ENCODE measurements around the gene WDFY3. TPM values are rescaled to one million over a fixed set of nuclear protein-coding genes. Genes with fewer than 3 reads are reported as not detected.

WDFY3 gene
- total RNA-seq, 1 donor from 2014 or later, result 55.8 TPM

DNA sequence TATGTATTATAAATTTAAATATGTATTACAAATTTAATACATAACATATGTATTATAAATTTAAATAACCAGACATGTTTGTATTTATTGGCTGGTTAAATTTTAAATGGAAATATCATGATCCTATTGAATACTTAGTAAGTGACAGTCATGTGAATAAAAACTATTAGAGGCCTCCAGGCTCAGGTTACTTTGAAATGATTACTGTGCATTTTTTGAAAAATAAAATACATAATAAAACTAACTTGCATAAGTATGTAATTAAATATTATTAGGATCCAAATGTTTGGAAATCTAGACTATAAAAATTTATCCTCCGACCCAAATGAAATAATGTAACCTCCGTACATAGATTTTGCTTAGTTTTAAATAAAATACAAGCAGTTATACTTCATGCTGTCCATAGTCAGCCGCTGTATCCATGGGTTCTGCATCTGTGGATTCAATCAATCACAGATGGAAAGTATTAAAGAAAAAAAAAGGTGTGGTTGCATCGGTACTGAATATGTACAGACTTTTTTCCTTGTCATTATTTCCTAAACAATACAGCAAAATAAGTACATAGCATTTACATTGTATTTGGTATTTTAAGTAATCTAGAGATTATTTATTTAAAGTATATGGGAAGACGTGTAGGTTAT is 140.7 kb downstream of the WDFY3 start:
- peaks cover 6% of the 10 kb centered on the region for H3K36me3 Mint-ChIP-seq
- Histone ChIP-seq H3K36me3 (peaks cover 8% of the 10 kb centered on the region), H3K4me2 (no peak overlapping the region), H4K20me1 (ENCODE audit: low read depth) (no peaks in the 10 kb centered on the region), H3K27me3 (no peaks in the 10 kb centered on the region), H3F3A (ENCODE audit: low read depth) (no peaks in the 10 kb centered on the region), H3K4me3 (no peak overlapping the region), H3K27ac (no peak overlapping the region), H3K9me3 (ENCODE audit: low read depth) (no peaks in the 10 kb centered on the region), H3K79me2 (ENCODE audit: low read depth) (no peaks in the 10 kb centered on the region), H3K9ac (no peak overlapping the region), H2AFZ (replicated peaks) (no peak overlapping the region), H3K4me1 (no peaks in the 10 kb centered on the region)
- DNase-seq (ENCODE audit: low spot score), result no peak
- H3K4me3 Mint-ChIP-seq, result no peak overlapping the region
- no peak overlapping the region for H3K27ac Mint-ChIP-seq
- TF ChIP-seq, protein P1, sequence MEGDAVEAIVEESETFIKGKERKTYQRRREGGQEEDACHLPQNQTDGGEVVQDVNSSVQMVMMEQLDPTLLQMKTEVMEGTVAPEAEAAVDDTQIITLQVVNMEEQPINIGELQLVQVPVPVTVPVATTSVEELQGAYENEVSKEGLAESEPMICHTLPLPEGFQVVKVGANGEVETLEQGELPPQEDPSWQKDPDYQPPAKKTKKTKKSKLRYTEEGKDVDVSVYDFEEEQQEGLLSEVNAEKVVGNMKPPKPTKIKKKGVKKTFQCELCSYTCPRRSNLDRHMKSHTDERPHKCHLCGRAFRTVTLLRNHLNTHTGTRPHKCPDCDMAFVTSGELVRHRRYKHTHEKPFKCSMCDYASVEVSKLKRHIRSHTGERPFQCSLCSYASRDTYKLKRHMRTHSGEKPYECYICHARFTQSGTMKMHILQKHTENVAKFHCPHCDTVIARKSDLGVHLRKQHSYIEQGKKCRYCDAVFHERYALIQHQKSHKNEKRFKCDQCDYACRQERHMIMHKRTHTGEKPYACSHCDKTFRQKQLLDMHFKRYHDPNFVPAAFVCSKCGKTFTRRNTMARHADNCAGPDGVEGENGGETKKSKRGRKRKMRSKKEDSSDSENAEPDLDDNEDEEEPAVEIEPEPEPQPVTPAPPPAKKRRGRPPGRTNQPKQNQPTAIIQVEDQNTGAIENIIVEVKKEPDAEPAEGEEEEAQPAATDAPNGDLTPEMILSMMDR (IDR thresholded peaks at IDR 0.05), result no peak
- H3K9me3 Mint-ChIP-seq, result no peaks in the 10 kb centered on the region
- H3K27me3 Mint-ChIP-seq (ENCODE audit: insufficient read depth, low read depth), result no peaks in the 10 kb centered on the region
- H3K4me1 Mint-ChIP-seq, result no peaks in the 10 kb centered on the region

DNA sequence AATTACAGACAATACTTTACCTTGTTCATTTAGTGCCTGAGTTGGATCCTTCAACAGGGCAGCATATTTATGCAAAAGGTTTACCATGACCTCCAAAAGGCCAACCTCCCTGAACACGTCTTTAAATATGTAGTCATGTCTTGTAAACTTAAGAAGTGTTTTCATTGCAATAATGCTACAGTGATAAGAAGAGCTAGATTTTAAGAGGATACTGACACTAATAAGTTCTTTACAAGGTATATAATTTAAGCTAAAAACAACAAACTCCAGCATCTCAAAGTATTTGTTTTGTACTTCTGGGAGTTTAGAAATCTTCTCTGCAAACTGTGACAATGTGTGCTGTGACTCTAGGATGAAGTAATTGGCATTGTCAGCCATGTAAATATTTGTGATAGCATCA is 145.4 kb downstream of the WDFY3 start:
- Mint-ChIP-seq H3K4me1 (no peaks in the 10 kb centered on the region), H3K36me3 (peaks cover 1% of the 10 kb centered on the region)
- no peak for TF ChIP-seq EZH2phosphoT487 (IDR thresholded peaks at IDR 0.05)
- no peak for TF ChIP-seq EZH2 (IDR thresholded peaks at IDR 0.05)
- TF ChIP-seq, protein P1 (IDR thresholded peaks at IDR 0.05), result no peak

DNA sequence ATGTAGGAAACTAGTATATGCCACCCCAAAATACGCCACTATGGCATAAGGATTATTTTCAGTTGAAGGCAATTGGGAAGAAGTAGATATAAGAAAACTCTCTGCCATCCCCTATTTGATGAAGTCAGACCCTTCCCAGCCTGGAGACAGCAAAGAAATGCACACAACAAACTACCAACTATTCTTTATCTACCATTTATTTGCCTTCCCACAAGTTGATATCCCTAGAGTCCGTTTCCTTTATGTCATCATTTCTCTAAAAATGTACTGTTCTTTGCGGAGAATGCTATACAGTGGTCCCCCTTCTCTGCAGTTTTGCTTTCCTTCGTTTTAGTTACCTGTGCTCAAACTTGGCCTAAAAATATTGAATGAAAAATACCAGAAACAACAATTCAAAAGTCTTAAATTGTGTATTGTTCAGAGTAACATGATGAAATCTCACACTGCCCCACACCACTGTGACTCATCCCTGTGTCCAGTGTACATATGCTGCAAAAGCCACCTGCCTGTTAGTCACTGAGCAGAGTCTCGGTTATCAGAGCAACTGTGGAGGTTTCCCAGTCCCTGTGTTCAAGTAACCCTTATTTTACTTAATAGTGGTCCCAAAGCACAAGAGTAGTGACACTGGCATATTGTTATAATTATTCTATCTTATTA is 152.3 kb downstream of the WDFY3 start:
- Histone ChIP-seq H3K27me3 (no peaks in the 10 kb centered on the region), H3F3A (ENCODE audit: low read depth) (no peaks in the 10 kb centered on the region), H4K20me1 (ENCODE audit: low read depth) (no peaks in the 10 kb centered on the region), H3K4me2 (no peak overlapping the region), H3K9ac (no peak overlapping the region), H3K27ac (no peak overlapping the region), H3K9me3 (ENCODE audit: low read depth) (no peaks in the 10 kb centered on the region), H2AFZ (replicated peaks) (no peak overlapping the region), H3K4me1 (no peaks in the 10 kb centered on the region), H3K79me2 (ENCODE audit: low read depth) (no peaks in the 10 kb centered on the region), H3K36me3 (no peaks in the 10 kb centered on the region), H3K4me3 (no peak overlapping the region)
- Mint-ChIP-seq H3K36me3 (peaks cover 11% of the 10 kb centered on the region), H3K27me3 (ENCODE audit: insufficient read depth, low read depth) (no peaks in the 10 kb centered on the region), H3K9me3 (no peaks in the 10 kb centered on the region), H3K27ac (no peak overlapping the region), H3K4me3 (no peak overlapping the region), H3K4me1 (no peaks in the 10 kb centered on the region)
- no peak for TF ChIP-seq EZH2 (IDR thresholded peaks at IDR 0.05)
- TF ChIP-seq, protein P1 (IDR thresholded peaks at IDR 0.05), result no peak
- no peak for TF ChIP-seq EZH2phosphoT487 (IDR thresholded peaks at IDR 0.05)
- no peak for DNase-seq (ENCODE audit: low spot score)

More for the DNA sequence above, 145.4 kb downstream of the WDFY3 start:
- no peaks in the 10 kb centered on the region for H4K20me1 ChIP-seq (ENCODE audit: low read depth)
- H2AFZ ChIP-seq (replicated peaks), result no peak overlapping the region
- no peaks in the 10 kb centered on the region for H3K9me3 ChIP-seq (ENCODE audit: low read depth)
- H3K9ac ChIP-seq, result no peak overlapping the region
- no peaks in the 10 kb centered on the region for H3K4me1 ChIP-seq
- H3K4me3 ChIP-seq, result no peak overlapping the region
- no peak overlapping the region for H3K4me2 ChIP-seq
- H3K27me3 Mint-ChIP-seq (ENCODE audit: insufficient read depth, low read depth), result no peaks in the 10 kb centered on the region
- H3F3A ChIP-seq (ENCODE audit: low read depth), result no peaks in the 10 kb centered on the region
- H3K9me3 Mint-ChIP-seq, result no peaks in the 10 kb centered on the region
- no peak for DNase-seq (ENCODE audit: low spot score)
- H3K79me2 ChIP-seq (ENCODE audit: low read depth), result no peaks in the 10 kb centered on the region
- no peak overlapping the region for H3K27ac ChIP-seq
- H3K27me3 ChIP-seq, result no peaks in the 10 kb centered on the region
- H3K36me3 ChIP-seq, result peaks cover 10% of the 10 kb centered on the region
- no peak overlapping the region for H3K4me3 Mint-ChIP-seq
- no peak overlapping the region for H3K27ac Mint-ChIP-seq
